K562 (cell line): ENCODE data around the gene CTSW. TPM values are rescaled to one million over a fixed set of nuclear protein-coding genes. Genes with fewer than 3 reads are reported as not detected.
A peak's percentile ranks its signal among the peaks of the same experiment; 100 is the strongest.

ENCODE experiments used
- ARID1B ChIP-seq: fragments of 450-650 bp; IDR thresholded peaks from 2 replicates; pipeline ENCODE4 v1.6.1; 2016; ENCODE audit warnings: antibody characterized with exemption, mild to moderate bottlenecking, inconsistent platforms
- ATF7 ChIP-seq: fragments of 450-650 bp; IDR thresholded peaks from 2 replicates; pipeline ENCODE4 v1.7.1; 2014; ENCODE audit warnings: mild to moderate bottlenecking, moderate library complexity
- CBFB ChIP-seq: sonication (generic); formaldehyde crosslinking; IDR thresholded peaks from 2 replicates; pipeline ENCODE4 v1.4.0; 2020; ENCODE audit warnings: mild to moderate bottlenecking, missing genetic modification reagents
- KDM4B ChIP-seq, 2 experiments: fragments of 450-650 bp in 1 of 2; sonication (generic) in 1 of 2; IDR thresholded peaks; 2 replicates each; pipeline ENCODE4 v1.6.1; 2016 to 2017; ENCODE audit warnings: borderline replicate concordance in 2 of 2, antibody characterized with exemption in 1 of 2, low read depth in 1 of 2, mild to moderate bottlenecking in 1 of 2
- NCOA4 ChIP-seq: fragments of 450-650 bp; IDR thresholded peaks from 2 replicates; pipeline ENCODE4 v1.6.1; 2018; ENCODE audit warnings: mild to moderate bottlenecking; ENCODE audit not compliant: partially characterized antibody
- NRF1 ChIP-seq, 2 experiments: fragments of 450-650 bp; IDR thresholded peaks in 1 of 2; conservative IDR thresholded peaks in 1 of 2; 2 replicates each; pipeline ENCODE4 v1.6.1; 2014; ENCODE audit warnings: mild to moderate bottlenecking in 2 of 2
- POU5F1 ChIP-seq: fragments of 150-350 bp; IDR thresholded peaks from 2 replicates; pipeline ENCODE4 v1.6.1; 2014; ENCODE audit warnings: borderline replicate concordance, low read length, low read depth, mild to moderate bottlenecking; ENCODE audit not compliant: partially characterized antibody
- RBM22 ChIP-seq: fragments of 200-400 bp; formaldehyde crosslinking; IDR thresholded peaks from 2 replicates; pipeline ENCODE4 v1.6.1; 2018; ENCODE audit warnings: low read length, low read depth; ENCODE audit not compliant: poor library complexity, severe bottlenecking
- RCOR1 ChIP-seq, 2 experiments: IDR thresholded peaks; 2 replicates each; pipeline ENCODE4 v1.6.1; 2012; ENCODE audit warnings: low read depth in 2 of 2, low read length in 2 of 2, borderline replicate concordance in 1 of 2, improper control_type of control experiment in 1 of 2
- WHSC1 ChIP-seq: IDR thresholded peaks from one replicate; pipeline ENCODE4 v1.6.1; 2012; ENCODE audit warnings: low read length, control low read depth, inconsistent platforms
- ZNF263 ChIP-seq: sonication (generic); formaldehyde crosslinking; IDR thresholded peaks from 2 replicates; pipeline ENCODE4 v1.8.0; 2022; ENCODE audit warnings: mild to moderate bottlenecking, missing genetic modification reagents, borderline replicate concordance
- ZNF57 ChIP-seq: fragments of 450-650 bp; formaldehyde crosslinking; IDR thresholded peaks from 2 replicates; pipeline ENCODE4 v1.4.0; 2020; ENCODE audit warnings: mild to moderate bottlenecking, moderate library complexity
- polyA plus RNA-seq, 8 experiments: library from polyadenylated mRNA; depleted of rRNA in 4 of 8; stranded (reverse) in 5 of 8; unstranded in 3 of 8; fragments of >200 nt; fragmentation: Nextera tagmentation in 2 of 8; fragmentation: Illumina TruSeq in 1 of 8; extraction: Ambion mirVana in 2 of 8; extraction: Trizol in 1 of 8; gene quantifications; 2 replicates each; pipeline versions ENCODE4 v1.2.1 to v1.2.3, GENCODE V29; 2011 to 2014; ENCODE audit warnings: inconsistent platforms in 1 of 8, missing spikeins in 1 of 8
- total RNA-seq, 7 experiments: library from RNA; depleted of rRNA in 6 of 7; stranded (reverse); fragments of >200 nt in 6 of 7; fragmentation: Illumina TruSeq in 2 of 7; extraction: Trizol in 2 of 7; gene quantifications; 2 replicates each; pipeline versions ENCODE4 v1.2.1 to v1.2.3, GENCODE V29; 2011 to 2021; ENCODE audit warnings: low replicate concordance in 1 of 7
- TF ChIP-seq, protein P1 (sequence below): fragments of 200-600 bp; sonication (generic); IDR thresholded peaks from one replicate; pipeline ENCODE4 v1.6.1; 2012; ENCODE audit warnings: mild to moderate bottlenecking, low read depth, low read length, inconsistent platforms
- TF ChIP-seq, protein P2 (sequence below): fragments of 450-650 bp; IDR thresholded peaks from 2 replicates; pipeline ENCODE4 v1.6.1; 2017; ENCODE audit warnings: antibody characterized with exemption

Gene CTSW
- total and polyA plus RNA-seq, 9 of the 15 experiments (the other 6 are each of a cell fraction or from before 2014, with no cell fraction given): 0.04 TPM; not detected in 8

DNA sequence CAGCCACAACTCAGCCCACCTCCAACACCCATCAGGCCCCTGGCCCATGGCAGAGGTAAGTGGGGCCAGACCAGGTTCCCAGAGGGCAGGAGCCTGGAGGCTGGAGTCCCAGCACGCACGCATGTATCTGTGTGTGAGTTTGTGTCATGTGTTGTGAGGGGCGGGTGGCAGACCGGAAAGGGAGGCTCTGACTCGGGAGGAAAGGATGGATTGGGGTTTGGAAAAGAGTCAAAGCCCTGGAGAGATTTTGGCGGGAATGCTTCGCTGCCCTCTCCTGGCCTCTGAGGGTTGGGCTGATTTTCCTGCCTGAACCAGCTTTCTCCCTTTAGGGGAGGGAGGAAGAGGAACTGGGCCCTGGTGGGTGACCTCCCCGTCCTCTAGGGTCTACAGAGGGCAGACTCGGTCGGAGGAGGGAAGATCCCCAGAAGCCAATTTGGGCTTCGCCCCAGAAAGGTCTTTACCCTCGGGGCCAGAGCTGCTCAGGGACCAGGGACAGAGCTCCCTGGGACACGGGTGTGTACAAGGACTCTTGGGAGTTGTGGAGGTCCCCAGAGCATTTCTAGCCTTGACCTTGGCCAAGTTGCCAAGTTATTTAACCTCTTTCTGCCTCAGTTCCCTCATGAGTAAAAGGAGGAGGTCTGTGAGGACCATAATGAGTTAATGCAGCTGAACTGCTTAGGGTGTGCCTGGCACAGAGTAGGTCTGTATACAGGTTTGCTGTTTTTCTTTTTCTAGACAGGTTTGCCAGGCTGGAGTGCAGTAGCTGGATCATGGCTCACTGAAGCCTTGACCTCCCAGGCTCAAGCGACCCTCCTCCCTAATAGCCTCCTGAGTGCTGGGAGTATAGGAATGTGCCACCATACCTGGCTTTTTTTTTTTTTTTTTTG, 32.3 kb downstream of the CTSW start (continued):
- TF ChIP-seq, protein P1, sequence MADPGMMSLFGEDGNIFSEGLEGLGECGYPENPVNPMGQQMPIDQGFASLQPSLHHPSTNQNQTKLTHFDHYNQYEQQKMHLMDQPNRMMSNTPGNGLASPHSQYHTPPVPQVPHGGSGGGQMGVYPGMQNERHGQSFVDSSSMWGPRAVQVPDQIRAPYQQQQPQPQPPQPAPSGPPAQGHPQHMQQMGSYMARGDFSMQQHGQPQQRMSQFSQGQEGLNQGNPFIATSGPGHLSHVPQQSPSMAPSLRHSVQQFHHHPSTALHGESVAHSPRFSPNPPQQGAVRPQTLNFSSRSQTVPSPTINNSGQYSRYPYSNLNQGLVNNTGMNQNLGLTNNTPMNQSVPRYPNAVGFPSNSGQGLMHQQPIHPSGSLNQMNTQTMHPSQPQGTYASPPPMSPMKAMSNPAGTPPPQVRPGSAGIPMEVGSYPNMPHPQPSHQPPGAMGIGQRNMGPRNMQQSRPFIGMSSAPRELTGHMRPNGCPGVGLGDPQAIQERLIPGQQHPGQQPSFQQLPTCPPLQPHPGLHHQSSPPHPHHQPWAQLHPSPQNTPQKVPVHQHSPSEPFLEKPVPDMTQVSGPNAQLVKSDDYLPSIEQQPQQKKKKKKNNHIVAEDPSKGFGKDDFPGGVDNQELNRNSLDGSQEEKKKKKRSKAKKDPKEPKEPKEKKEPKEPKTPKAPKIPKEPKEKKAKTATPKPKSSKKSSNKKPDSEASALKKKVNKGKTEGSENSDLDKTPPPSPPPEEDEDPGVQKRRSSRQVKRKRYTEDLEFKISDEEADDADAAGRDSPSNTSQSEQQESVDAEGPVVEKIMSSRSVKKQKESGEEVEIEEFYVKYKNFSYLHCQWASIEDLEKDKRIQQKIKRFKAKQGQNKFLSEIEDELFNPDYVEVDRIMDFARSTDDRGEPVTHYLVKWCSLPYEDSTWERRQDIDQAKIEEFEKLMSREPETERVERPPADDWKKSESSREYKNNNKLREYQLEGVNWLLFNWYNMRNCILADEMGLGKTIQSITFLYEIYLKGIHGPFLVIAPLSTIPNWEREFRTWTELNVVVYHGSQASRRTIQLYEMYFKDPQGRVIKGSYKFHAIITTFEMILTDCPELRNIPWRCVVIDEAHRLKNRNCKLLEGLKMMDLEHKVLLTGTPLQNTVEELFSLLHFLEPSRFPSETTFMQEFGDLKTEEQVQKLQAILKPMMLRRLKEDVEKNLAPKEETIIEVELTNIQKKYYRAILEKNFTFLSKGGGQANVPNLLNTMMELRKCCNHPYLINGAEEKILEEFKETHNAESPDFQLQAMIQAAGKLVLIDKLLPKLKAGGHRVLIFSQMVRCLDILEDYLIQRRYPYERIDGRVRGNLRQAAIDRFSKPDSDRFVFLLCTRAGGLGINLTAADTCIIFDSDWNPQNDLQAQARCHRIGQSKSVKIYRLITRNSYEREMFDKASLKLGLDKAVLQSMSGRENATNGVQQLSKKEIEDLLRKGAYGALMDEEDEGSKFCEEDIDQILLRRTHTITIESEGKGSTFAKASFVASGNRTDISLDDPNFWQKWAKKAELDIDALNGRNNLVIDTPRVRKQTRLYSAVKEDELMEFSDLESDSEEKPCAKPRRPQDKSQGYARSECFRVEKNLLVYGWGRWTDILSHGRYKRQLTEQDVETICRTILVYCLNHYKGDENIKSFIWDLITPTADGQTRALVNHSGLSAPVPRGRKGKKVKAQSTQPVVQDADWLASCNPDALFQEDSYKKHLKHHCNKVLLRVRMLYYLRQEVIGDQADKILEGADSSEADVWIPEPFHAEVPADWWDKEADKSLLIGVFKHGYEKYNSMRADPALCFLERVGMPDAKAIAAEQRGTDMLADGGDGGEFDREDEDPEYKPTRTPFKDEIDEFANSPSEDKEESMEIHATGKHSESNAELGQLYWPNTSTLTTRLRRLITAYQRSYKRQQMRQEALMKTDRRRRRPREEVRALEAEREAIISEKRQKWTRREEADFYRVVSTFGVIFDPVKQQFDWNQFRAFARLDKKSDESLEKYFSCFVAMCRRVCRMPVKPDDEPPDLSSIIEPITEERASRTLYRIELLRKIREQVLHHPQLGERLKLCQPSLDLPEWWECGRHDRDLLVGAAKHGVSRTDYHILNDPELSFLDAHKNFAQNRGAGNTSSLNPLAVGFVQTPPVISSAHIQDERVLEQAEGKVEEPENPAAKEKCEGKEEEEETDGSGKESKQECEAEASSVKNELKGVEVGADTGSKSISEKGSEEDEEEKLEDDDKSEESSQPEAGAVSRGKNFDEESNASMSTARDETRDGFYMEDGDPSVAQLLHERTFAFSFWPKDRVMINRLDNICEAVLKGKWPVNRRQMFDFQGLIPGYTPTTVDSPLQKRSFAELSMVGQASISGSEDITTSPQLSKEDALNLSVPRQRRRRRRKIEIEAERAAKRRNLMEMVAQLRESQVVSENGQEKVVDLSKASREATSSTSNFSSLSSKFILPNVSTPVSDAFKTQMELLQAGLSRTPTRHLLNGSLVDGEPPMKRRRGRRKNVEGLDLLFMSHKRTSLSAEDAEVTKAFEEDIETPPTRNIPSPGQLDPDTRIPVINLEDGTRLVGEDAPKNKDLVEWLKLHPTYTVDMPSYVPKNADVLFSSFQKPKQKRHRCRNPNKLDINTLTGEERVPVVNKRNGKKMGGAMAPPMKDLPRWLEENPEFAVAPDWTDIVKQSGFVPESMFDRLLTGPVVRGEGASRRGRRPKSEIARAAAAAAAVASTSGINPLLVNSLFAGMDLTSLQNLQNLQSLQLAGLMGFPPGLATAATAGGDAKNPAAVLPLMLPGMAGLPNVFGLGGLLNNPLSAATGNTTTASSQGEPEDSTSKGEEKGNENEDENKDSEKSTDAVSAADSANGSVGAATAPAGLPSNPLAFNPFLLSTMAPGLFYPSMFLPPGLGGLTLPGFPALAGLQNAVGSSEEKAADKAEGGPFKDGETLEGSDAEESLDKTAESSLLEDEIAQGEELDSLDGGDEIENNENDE: no peak
- TF ChIP-seq ARID1B: peak; percentile 9; the same call in 1 of the 2 replicates
- no peak for TF ChIP-seq KDM4B (IDR thresholded peaks at IDR 0.05; ENCODE audit: borderline replicate concordance in 2 of 2, low read depth in 1 of 2)
- peak; percentile 30 to 43; a peak in 3 of 4 replicates for TF ChIP-seq NRF1 (conservative IDR thresholded peaks at IDR 0.05 in 1 of 2, IDR thresholded peaks at IDR 0.05 in 1 of 2)
- no peak for TF ChIP-seq WHSC1
- no peak for TF ChIP-seq RBM22
- no peak for TF ChIP-seq ZNF57 (CRISPR knock-in tag)
- TF ChIP-seq ZNF263 (CRISPR knock-in tag): peak; percentile 52
- peak in 1 of 2 experiments; percentile 58; a peak in 1 of 4 replicates for TF ChIP-seq RCOR1 (IDR thresholded peaks at IDR 0.05; ENCODE audit: borderline replicate concordance in 1 of 2, low read depth in 2 of 2, low read length in 2 of 2)
- TF ChIP-seq, protein P2, sequence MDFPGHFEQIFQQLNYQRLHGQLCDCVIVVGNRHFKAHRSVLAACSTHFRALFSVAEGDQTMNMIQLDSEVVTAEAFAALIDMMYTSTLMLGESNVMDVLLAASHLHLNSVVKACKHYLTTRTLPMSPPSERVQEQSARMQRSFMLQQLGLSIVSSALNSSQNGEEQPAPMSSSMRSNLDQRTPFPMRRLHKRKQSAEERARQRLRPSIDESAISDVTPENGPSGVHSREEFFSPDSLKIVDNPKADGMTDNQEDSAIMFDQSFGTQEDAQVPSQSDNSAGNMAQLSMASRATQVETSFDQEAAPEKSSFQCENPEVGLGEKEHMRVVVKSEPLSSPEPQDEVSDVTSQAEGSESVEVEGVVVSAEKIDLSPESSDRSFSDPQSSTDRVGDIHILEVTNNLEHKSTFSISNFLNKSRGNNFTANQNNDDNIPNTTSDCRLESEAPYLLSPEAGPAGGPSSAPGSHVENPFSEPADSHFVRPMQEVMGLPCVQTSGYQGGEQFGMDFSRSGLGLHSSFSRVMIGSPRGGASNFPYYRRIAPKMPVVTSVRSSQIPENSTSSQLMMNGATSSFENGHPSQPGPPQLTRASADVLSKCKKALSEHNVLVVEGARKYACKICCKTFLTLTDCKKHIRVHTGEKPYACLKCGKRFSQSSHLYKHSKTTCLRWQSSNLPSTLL: no peak
- no peak for TF ChIP-seq NCOA4
- no peak for TF ChIP-seq POU5F1
- no peak for TF ChIP-seq ATF7
- no peak for TF ChIP-seq CBFB (CRISPR knock-in tag)
